AG09319 (cell line): ENCODE data around the gene TPRA1.

Source experiments
- DNase-seq: peaks from one replicate; pipeline ENCODE4 v3.0.0-alpha.2; 2010; ENCODE audit warnings: low read depth; ENCODE audit errors: extremely low read depth
- TF ChIP-seq, protein P1 (sequence below): IDR thresholded peaks from 2 replicates; pipeline ENCODE4 v1.5.1; 2011; ENCODE audit warnings: low read depth, mild to moderate bottlenecking, inconsistent platforms, low read length, moderate library complexity

TPRA1 gene

DNA sequence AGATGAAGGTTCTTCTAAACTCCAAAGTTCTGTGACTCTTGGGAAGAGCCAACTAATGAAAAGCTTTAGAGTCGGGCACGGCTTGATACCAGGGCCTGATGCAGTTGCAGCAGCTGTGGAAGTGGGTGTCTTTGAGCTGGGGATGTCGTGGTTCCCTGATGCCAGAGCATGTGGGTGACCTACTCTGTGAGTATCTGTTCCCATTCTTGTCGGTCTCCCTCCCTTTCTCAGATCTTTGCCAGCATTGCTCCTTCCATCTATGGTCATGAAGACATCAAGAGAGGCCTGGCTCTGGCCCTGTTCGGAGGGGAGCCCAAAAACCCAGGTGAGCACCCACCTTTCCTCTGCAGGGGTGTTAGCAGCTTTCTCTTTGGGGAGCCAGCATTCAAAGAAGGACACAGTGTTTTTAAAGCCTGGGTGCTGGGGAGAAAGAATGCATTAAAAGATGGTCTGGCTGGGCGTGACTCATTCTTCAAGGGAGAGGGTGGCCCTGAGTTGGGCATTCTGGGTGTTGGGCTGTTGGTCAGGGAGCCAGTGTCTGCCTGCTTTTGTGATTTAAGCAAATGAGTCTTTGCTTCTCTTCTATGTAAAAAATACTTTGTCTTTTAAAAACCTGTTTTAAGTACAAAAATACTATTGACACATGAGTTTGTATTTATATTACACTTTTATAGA, 25.2 kb upstream of the TPRA1 start:
- DNase-seq = no peak
- TF ChIP-seq, protein P1, sequence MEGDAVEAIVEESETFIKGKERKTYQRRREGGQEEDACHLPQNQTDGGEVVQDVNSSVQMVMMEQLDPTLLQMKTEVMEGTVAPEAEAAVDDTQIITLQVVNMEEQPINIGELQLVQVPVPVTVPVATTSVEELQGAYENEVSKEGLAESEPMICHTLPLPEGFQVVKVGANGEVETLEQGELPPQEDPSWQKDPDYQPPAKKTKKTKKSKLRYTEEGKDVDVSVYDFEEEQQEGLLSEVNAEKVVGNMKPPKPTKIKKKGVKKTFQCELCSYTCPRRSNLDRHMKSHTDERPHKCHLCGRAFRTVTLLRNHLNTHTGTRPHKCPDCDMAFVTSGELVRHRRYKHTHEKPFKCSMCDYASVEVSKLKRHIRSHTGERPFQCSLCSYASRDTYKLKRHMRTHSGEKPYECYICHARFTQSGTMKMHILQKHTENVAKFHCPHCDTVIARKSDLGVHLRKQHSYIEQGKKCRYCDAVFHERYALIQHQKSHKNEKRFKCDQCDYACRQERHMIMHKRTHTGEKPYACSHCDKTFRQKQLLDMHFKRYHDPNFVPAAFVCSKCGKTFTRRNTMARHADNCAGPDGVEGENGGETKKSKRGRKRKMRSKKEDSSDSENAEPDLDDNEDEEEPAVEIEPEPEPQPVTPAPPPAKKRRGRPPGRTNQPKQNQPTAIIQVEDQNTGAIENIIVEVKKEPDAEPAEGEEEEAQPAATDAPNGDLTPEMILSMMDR = no peak

DNA sequence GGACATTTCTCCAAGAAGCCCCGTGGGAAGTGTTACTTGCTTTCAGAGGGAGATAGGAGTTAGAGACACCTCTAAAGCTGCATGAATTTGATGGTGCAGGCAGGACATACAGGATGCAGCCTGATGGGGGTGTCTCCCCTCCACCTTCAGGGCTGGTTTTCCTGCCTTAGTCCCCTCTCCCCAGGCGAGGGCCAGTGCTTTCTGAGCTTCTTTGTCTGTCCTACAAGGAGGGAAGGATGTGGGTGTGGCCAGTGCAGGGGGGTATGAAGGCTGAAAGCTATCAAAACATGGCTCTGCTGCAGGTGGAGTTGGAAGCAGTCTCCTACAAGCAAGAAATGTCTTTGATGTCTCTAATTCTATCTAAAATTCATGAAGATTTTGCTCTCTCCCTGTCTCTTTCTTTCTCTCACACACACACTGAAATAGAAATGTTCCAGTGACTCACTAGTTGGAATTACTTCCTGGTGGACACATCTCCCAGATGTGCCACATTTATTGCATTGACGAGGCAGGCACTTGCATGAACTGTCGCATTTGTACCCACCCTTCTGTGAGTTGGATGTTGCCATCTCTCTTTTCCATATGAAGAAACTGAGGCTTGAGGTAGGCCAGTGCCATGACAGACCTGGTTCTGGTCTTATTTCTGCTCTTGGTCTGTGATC, 24.5 kb upstream of the TPRA1 start:
- TF ChIP-seq, protein P1 = no peak
- no peak for DNase-seq

DNA sequence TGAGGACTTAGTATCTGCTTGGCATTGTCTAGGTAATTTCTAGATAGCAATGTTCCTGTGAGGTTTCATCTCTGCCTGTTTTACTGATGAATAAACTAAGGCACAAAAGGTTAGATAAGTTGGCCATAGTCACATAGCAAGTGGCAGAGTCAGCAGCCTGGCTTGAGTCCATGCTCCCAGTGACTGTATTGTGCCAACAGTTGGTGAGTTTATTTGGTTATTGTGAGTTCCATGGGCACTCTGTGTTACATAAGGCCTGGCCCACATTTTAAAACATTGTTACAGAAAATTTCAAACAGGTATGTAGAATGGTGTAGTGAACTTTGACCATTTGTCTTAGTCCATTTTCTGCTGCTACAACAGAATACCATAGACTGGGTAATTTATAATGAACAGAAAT, 22.9 kb upstream of the TPRA1 start:
- TF ChIP-seq, protein P1 = no peak

DNA sequence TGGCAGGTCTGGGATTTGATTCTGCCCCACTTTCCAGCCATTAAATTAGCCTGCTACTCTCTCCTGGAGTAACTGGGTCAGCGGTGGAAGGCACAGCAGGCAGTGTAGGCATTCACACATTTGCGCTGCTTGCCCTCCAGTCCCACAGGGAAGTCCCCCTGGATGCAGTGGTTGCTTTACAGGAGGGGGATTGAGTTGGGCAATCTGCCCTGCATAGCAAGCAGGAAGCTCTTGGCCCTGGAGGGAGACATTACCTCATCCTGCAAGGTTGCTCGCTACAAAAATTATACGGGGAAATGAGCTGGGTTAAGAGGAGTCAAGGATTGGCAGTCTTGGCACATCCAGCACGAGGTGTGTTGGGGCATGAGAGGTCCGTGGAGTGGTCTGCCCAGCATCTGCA, 22.4 kb upstream of the TPRA1 start:
- DNase-seq = no peak
- TF ChIP-seq, protein P1 = no peak

More for the DNA sequence above, 22.9 kb upstream of the TPRA1 start:
- no peak for DNase-seq

DNA sequence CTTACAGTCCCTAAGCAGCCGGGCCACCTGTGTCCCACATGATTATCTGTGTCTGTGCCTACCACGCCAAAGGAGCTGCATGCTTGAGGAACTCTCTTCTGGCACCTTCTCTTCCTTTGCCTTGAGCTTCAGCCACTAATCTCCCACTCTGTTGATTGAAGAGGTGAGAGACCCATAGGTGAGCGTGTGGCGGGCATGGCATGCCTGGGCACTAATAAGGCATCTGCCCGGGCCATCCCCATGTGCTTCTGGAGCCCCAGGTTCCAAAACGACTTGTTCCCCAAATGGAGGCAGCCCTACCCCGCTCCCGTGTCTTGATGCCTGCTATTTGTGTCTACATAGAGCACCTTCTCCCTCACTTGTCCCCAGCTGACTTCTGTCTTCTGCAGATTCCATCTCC, 20.7 kb upstream of the TPRA1 start:
- TF ChIP-seq, protein P1 = no peak
- DNase-seq = no peak

DNA sequence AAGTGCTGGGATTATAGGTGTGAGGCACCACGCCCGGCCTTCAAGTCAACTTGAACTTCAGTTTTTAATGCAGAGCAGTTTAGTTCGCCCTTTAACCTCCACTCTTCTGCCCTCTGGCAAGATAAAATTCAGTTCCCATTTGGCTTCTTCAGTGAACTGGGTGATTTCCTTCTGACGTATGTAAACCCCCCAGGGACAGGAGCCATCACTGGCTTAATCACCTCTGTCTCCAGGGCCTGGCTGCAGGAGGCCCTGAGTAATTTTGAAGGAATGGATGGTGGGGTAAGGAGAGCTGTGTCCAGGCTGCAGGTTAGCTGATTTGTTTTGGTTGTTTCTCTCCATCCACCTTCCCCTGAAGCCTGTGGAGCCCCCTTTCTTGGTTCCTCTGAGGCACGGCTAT, 19.6 kb upstream of the TPRA1 start:
- TF ChIP-seq, protein P1 = no peak
- no peak for DNase-seq

DNA sequence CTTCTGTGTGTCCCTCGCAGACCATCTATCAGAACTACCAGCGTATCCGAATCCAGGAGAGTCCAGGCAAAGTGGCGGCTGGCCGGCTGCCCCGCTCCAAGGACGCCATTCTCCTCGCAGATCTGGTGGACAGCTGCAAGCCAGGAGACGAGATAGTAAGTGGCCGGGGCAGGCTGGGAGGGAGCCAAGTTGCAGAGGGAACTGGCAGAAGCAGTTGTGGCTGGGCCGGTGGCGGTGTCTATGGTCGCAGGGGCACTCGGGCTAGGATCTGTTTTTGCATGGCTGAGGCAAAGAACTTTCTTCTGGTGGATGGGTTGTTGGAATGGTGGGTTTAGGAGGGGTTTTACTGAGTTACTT, 17.8 kb upstream of the TPRA1 start:
- DNase-seq = no peak
- TF ChIP-seq, protein P1 = no peak
